HEK293 (cell line): Measurements from ENCODE around the gene CIB4.

Experiments used
- KLF1 ChIP-seq: fragments of 450-650 bp; formaldehyde crosslinking; IDR thresholded peaks from 2 replicates; pipeline ENCODE4 v1.5.1; 2016; ENCODE audit warnings: missing biosample characterization, missing genetic modification characterization
- KLF16 ChIP-seq: fragments of 450-650 bp; formaldehyde crosslinking; IDR thresholded peaks from 2 replicates; pipeline ENCODE4 v1.5.1; 2017; ENCODE audit warnings: missing biosample characterization, missing genetic modification characterization
- ZNF121 ChIP-seq: fragments of 450-650 bp; formaldehyde crosslinking; IDR thresholded peaks from 2 replicates; pipeline ENCODE4 v1.5.1; 2016; ENCODE audit warnings: missing biosample characterization, missing genetic modification characterization
- ZNF138 ChIP-seq: fragments of 450-650 bp; formaldehyde crosslinking; IDR thresholded peaks from 2 replicates; pipeline ENCODE4 v1.5.1; 2016; ENCODE audit warnings: missing biosample characterization, missing genetic modification characterization, borderline replicate concordance
- ZNF202 ChIP-seq: fragments of 450-650 bp; formaldehyde crosslinking; IDR thresholded peaks from 2 replicates; pipeline ENCODE4 v1.5.1; 2016; ENCODE audit warnings: missing biosample characterization, missing genetic modification characterization, borderline replicate concordance
- ZNF223 ChIP-seq: fragments of 450-650 bp; formaldehyde crosslinking; IDR thresholded peaks from 2 replicates; pipeline ENCODE4 v1.5.1; 2016; ENCODE audit warnings: missing biosample characterization, missing genetic modification characterization
- ZNF837 ChIP-seq: fragments of 450-650 bp; formaldehyde crosslinking; IDR thresholded peaks from 2 replicates; pipeline ENCODE4 v1.5.1; 2016; ENCODE audit warnings: missing biosample characterization, missing genetic modification characterization

DNA sequence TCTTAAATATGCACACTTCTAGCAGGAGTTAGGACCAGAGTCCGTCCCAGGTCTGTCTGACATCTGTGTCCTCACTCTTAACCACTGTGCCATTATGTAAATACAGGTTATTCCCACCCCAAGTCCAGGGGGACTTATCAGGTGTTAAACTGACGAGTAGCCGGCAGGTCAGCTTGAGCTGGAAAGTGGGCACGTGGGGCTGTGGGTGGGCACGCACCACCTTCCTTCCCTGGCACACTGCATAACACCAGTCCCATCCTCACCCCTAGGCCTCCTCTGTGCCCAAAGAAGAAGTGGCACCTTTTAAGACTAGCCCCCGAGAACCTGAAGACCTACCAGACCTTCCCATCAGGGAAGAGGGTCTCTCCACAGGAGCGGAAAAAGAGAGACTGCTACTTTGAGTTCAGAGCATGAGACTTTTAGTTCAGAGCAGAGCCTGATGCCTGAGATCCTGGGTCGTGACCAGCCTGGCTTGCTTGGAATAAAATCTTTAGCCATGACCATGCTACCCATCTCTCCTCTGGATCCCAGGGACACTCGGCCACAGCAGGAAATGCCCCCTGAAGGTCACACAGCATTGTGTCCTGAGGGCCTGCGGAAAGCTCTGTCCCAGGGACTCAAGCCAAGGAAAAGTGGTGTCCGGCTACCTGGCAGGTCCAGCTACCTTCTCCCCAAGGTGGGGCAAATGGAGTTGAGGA, 62.0 kb downstream of the CIB4 start:
- no peak for TF ChIP-seq KLF1 (tag by site-specific recombination)
- no peak for TF ChIP-seq KLF16 (tag by site-specific recombination)
- TF ChIP-seq ZNF223 (tag by site-specific recombination): no peak
- no peak for TF ChIP-seq ZNF121
- no peak for TF ChIP-seq ZNF202 (tag by site-specific recombination)
- TF ChIP-seq ZNF138 (tag by site-specific recombination): no peak
- TF ChIP-seq ZNF837: no peak
